ENCODE data around the gene TMEM106B.
"Not testable (repeated sequence)": the region's sequence is repeated elsewhere in the genome, so short reads cannot be mapped to it uniquely, and the experiment has no call there.

TMEM106B gene

DNA sequence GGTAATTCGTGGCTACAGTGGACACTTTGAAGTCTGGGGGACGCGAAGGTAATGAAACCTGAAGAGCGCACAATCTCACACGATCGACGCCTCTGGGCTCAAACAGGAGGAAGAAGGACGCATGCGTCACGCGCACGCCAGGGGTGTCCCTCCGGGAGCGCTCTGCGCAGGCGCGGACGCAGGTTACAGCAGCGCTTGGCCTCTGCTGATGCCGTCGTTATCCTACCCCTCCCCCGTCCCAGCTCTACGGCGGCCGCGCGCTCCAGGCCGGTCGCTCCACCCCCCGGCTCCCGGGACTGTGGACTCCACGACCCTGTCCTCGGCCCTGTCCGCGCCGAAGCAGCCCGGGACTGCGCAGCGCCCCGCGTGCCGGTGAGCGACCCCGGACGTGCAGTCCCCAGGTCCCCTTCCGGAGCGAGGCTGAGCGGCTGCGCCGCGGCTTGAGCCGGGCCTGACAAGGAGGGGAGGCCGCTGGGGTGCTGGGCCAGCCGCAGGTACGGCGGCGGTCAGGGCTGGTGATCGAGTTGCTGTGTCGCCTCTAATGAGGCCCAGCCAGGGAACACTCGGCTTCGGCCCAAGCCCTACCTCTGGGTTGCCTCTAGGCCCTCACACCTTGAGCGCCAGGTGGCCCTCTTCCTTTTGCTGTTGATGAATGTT, at the start of gene TMEM106B:
TSS of gene TMEM106B (plus strand) at position 241 of the 657 bp plus-strand sequence. CDS start 3,517 bp downstream, outside the sequence.
- peak; percentile 95 for DNase-seq

DNA sequence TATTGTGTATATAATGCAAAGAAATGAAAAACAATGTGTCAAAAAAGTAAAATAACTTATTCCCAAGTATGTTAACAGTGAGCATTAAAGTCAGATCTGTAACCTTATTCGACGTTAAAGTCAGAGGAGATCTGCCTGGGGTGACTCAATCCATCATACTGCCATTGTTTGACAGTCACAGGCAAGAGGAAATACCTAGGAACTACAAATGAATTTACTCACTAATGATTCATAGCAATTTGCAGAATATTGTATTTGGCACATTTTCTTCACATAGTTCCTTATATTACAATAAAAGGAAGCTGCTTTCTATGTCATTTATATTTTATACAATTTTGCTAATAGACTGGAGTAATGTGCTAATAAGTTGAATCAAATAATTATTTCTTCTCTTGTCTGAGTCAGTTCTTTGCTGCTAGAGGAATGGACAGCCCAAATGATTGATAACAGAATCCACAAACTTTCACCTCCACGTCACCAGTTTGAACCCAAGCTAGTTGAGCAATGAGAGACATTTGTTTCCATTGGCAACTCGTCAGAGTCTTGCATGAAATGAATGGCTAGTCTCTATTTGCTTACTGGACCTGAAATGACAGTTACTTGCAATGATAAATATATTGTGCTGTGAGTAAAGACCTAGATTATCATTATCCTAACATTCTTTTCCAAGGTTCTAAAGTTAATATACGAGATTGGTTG, 48.5 kb upstream of the TMEM106B start:
- no peak for DNase-seq

DNA sequence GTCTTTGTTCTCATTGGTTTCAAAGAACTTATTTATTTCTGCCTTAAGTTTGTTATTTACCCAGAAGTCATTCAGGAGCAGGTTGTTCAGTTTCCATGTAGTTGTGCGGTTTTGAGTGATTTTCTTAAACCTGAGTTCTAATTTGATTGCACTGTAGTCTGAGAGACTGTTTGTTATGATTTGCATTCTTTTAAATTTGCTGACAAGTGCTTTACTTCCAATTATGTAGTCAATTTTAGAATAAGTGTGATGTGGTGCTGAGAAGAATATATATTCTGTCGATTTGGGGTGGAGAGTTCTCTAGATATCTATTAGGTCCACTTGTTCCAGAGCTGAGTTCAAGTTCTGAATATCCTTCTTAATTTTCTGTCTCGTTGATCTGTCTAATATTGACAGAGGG, 43.0 kb upstream of the TMEM106B start:
- DNase-seq = not testable (repeated sequence)

DNA sequence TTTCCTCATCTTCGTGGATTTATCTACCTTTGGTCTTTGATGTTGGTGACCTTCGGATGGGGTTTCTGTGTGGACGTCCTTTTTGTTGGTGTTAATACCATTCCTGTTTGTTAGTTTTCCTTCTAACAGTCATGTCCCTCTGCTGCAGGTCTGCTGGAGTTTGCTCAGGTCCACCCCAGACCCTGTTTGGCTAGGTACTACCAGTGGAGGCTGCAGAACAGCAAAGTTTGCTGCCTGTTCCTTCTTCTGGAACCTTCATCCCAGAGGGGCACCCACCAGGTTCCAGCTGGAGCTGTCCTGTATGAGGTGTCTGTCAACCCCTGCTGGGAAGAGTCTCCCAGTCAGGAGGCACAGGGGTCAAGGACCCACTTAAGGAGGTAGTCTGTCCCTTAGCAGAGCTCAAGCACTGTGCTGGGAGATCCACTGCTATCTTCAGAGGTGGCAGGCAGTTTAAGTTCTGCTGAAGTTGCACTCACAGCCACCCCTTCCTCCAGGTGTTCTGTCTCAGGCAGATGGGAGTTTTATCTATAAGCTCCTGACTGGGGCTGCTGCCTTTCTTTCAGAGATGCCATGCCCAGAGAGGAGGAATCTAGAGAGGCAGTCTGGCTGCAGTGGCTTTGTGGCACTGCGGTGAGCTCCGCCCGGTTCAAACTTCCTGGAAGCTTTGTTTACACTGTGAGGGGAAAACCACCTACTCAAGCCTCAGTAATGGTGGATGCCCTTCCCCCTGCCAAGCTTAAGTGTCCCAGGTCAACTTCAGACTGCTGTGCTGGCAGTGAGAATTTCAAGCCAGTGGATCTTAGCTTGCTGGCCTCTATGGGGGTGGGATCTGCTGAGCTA, 40.9 kb upstream of the TMEM106B start:
- DNase-seq = peak; percentile 19

DNA sequence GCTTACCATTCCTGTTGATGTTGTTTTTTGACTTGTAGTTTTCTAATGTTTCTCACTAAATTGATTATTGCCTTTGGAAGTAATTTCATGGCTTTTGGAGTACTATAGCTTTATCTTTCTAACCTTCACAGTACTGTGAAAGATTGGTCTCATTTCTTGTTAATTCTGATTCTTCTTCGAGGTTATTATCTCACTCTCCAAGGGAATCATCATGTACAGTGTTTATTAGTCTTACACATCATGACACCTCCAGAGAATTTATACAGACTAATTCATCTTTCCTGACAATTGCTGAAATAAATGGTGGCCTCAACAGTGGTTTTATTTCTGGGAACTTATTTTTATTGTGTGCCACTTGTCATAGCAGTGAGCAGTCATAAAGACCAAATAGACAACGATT, 37.4 kb upstream of the TMEM106B start:
- DNase-seq = no peak

DNA sequence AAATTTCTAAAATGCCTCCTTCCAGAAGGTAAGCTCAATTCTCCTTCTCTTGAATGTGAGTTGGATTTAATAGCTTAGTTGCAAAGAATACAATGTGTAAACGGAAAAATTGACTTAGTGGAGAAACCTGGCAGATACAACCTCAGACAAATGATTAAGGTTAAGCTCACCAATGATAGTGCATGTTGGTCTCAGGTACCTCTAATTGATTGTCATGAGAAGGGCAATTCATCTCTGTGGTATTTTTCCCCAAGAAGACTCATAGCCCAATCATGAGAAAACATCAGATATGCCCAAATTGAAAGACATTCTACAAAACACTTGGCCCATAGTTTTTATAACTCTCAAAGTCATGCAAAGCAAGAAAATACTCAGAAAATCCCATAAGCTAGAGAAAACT, 36.2 kb upstream of the TMEM106B start:
- no peak for DNase-seq

DNA sequence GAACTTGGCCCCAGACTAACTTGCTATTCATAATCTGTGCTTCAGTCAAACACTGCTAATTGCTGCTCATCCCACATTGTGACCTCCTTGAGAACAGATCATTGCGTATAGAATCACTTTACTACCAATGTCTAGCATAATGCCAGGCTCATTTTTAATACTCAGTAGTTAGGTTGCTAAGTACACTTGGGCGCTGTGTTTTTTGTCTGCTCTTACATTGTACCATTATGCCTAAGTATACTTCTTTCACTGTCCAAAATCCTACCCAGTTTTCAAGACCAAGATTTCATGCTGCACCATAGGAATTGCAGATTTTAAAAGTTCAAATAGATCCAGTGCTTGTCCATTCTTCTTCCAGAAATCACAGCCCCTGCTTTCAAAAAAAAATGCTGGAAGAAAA, 32.8 kb upstream of the TMEM106B start:
- no peak for DNase-seq

DNA sequence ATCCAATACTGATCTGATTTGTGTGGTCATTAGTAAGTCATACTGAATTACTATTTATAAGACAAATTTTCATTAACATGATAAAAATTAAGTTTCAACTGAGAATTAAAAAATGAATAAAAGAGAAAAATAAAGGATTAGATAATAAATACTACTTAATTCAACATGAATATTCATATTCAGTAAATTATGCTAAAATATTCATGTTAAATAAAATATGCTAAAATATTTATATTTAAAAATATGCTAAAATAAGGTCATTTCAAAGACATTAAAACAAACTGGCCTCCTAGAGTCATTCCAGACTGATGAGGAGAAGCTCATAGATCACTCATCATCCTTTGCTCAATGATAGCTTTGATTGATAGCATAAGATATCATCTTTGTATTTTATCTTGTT, 16.7 kb upstream of the TMEM106B start:
- no peak for DNase-seq

DNA sequence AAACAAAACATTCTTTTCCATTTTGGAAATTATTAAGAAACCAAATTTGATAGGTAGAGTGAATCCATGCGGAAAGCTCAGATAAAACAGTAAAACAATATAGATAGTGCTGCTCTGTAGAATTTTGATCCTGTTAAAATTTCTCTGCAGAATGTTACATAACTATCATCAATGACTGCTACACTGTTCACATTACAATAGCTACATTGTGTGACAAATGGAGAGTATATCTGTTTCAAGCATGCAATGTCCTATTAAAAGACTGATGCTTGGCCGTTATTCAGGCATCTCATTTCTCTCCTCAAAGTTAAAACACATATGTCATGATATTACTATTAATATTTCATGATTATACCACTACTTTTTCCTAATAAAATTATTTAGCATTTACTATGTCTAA, 14.7 kb upstream of the TMEM106B start:
- DNase-seq = no peak

DNA sequence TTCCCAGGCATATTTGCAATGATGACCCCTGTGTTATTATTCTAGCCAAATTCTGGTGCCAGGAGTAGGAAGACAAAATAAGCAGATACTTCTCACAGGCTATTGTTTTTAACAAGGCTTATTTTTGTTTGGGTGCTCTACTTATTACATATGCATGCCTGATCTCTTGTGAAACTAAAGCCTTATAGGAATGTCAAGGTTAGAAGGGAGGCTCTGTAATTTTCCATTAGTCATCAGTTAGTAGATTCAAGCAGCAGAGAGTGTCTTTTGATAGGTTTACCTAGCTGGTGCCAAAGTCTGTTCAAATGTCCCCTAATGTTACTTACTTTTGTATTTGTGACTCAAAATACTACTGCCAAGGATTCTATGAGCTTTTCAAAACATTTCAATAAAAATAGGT, 11.7 kb upstream of the TMEM106B start:
- DNase-seq = no peak

DNA sequence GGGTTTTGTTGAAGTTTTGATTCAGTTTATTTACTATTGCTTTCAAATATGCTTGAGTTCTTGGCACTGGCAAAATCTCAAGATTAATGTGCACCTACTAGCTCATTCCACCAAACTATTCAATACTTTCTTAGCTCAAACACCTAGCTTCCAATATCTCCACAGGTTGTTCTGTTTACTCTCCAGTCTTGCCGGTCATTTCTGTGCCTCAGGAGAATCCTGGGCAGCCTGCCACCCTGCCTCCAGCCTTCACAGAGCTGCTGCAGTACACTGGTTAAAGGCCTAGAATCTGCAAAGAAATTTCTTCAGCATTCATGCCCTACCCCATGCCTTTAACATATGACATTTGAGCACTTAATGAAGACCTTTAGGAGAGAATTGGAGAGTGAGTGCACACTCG, 4.0 kb upstream of the TMEM106B start:
- DNase-seq = no peak

DNA sequence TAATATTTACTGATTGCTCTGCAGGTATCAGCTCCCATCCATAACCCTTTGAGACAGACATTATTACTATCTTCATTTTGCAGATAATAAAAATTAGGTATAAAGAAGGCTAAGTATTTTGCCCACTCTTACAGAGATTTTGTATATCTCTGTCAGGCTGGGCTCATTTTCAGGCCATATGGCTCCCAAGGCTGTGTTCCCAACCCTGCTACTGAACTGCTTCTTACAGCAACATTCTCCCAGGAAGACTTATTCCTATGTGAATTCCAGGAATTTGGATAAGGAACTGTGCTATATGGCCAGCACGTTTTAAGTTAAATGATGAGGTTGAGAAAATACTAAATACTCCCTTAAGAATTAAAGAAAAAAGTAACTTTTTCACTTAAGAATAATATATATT, 1.9 kb upstream of the TMEM106B start:
- no peak for DNase-seq

DNA sequence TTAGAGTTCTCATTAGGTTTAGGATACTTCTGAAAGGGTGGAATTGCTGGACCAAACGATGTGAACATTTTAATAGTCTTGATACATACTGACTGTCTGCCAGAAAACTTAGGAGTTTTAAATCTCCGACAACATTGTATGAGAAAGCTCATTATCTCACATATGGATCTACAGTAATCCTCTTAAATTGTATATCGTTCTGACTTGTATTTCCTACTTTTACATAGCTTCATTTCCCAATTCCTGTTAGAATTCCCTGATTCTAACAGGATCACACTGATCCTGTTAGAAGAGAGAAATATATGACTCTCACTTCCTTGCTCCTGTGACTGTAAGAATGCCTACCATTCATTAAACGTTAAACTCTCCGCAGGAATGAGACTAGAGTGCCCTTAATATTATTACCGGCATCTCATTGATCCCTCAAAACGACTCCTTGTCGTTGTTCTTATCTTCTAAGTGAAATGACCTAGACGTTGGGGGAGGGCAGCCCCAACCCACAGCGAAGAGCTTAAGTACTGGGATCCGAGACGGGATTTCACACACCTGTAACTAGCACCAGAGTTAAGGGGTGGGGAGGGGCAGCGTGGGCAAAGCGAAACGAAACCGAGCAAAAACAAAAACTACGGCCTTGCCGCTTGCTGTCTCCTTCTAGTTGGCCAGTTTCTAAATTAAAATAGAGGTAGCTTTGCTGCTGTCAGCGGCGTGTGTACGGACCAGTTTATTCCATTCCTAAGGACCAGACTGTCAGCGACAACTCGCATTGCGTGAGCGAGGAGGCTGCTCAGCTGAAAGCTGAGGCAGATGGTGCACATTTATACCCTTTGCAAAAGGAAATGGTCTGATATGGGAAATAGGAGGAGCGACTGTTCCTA, 678 bp upstream of the TMEM106B start:
- no peak for DNase-seq

DNA sequence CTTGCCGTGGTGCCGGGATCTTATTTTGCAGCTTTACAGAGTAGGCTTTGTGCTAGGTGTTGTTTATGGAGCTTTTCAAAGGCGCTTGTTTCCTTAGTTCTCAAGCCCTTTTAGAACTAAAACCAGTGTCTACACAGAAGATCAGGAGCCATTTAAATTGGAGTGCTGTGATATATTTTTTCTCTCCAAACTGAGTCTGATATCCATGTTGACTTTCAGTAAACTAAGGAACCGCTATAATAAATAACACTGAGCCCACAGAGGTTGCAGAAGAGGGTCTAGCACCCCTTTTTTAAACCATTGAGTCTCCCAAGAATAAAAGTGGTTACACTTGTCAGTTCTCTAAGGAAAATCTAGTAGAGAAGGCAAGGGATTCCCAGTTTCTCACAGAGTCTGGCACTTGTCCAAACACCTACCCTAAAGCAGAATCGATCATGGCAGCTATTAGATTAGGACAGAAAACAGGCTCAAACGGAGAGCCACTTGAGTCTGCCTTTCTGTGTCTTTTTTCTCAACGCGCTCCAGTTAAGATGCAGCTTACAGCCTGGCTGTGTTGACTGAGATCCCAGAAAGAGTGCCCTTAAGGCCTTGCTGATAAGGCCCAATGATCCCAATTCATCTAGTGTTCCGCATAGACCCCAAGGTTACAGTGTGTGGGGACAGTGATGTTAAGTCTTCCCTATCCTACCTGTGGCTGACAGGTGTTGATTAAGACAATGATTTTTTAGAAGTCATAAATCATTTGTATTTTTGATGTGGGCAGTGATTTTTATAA, 804 bp downstream of the TMEM106B start:
- no peak for DNase-seq

DNA sequence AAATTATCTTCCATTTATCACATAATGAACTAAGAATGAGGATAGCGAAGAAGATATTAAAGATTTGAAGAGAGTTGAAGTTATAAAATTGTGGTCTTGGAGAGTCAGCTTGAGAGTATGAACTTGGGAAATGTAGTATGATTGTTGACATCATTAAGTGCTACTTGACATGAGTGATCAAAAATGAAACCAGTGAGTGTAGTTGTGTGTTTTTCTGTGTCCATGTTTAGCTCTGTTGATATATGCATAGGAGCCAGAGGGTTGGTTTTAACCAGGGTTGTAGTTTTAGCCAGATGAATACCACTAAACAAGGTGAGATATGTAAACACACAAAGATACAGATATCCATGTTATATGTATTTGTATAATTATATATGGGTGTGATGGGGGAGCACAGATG, 6.2 kb downstream of the TMEM106B start:
- no peak for DNase-seq

DNA sequence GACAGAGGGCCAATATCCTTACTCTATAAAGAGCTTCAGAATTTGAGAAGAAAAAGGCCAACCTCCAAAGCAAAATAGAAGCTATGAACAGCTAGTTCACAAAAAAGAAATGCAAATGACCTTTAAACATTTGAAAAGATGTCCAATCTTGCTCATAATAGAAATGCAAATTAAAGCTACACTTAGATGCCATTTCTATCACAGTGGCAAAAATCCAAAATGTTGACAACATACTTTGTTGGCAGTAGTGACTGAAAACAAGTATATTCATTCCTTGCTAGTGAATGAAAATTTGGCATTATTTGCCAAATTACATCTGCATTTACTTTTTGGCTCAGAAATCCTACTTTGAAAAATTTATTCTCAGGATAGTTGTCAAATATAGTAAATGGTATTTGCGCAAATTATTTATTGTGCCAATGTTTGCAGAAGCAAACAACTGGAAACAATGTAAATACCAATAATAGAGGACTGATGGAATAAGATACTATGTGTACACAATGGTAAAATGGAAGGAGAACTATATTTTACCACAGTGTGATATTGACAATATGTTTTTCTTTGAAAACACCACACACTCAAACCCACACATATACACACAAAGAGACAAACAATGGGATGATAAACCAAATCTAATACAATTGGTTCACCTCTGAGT, 9.4 kb downstream of the TMEM106B start:
- no peak for DNase-seq

DNA sequence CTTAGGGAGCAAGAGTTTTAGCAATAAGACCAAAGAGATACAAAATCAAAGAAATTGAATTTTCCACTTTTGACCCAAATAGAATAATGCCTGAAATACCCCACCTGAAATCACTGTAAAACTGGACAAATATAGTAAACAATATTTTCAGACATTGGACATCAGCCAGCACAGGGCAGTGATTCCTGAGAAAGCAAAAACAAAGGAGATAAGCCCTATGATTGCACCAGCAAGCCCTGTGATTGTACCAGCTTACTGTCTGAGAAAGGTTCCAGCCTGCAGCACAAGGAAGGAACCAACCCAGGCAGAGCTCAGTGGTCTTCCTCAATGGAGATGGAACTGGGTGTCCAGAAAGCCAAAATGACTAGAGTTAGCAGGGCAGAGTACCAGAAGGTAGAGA, 10.3 kb downstream of the TMEM106B start:
- DNase-seq = no peak

DNA sequence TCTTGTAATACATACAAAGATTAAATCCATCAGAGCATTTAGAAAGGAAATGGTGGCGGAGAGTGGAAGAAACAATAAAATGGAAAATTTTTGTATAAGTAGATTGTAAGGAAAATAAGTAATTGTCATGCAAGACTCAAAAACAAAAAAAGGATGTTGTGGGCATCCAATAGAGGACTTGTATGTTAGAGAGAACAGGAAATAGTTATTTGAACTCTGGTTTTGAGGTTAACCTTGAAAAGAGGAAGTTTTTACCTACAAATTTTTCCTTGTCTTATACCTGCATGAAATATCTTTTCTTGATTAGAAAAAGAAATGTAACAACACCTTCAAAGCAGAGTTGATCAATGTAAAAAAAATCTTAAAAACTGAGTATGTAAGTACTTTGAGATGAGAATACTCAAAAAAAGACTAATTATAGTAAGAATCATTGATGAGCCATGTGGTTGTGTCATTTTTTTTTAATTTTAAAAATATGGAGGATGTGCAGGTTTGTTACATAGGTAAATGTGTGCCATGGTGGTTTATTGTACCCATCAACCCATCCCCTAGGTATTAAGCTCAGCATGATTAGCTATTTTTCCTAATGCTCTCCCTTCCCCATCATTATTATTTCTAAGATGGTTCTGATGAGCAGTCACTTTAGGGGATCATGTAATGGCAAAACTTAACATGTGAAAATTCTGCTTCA, 11.9 kb downstream of the TMEM106B start:
- DNase-seq = no peak

DNA sequence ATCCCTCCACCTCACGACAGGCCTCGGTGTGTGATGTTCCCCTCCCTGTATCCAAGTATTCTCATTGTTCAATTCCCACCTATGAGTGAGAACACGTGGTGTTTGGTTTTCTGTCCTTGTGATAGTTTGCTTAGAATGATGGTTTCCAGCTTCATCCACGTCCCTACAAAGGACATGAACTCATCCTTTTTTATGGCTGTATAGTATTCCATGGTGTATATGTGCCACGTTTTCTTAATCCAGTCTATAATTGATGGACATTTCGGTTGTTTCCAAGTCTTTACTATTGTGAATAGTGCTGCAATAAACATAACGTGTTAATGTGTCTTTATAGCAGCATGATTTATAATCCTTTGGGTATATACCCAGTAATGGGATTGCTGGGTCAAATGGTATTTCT, 13.9 kb downstream of the TMEM106B start:
- DNase-seq = not testable (repeated sequence)

DNA sequence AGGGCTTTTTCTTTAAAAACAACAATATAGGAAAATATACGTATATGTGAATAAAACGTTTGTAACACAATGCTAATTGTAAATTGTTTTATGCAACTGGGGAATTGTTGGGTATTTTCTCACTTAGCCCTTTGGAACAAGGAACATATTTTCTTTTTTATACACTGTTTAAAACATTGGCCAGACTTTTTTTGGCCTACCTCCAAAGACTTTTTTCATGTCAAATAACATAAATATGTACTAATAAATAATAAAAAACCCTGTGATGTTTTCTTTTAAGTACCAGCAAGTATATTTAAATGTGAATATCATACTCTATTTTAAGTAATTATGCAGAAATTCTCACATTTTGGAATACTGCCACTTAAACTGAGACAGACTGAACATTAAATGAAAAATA, 15.7 kb downstream of the TMEM106B start:
- DNase-seq = no peak

DNA sequence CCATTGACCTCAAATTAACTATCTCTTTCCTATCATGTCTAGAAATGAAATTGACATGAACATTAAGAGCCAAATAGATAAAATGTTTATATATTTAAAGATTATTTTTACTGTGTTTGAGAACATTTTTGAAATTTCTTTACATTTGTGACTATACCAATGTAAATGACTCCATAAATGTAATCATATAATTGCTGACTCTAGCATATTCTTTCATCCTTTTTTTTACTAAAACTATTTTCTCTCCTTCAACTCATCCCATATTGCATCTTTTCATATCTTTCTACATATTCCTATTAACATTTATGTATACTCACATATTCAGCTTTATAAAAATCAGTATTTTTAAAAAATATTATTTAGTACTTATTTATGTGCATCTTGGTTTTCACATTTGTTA, 16.9 kb downstream of the TMEM106B start:
- no peak for DNase-seq
